HG02981 (cell line): Measurements from ENCODE around the gene DPPA5.
"Not testable (repeated sequence)": the region's sequence is repeated elsewhere in the genome, so short reads cannot be mapped to it uniquely, and the experiment has no call there.

Experiments used
- ATAC-seq: cut with Tn5 transposase; IDR thresholded peaks from one replicate; pipeline ENCODE4 v1.9.1; 2021; ENCODE audit warnings: mild to moderate bottlenecking, moderate library complexity; ENCODE audit not compliant: unreplicated experiment

The DPPA5 gene

GRCh38 chr6:73303773-73304172, 50.3 kb downstream of the DPPA5 start:
- not testable (repeated sequence) for ATAC-seq
